Colonic mucosa (tissue), 4 donors: Measurements from ENCODE around the gene MRGPRD. TPM values are rescaled to one million over a fixed set of nuclear protein-coding genes. Genes with fewer than 3 reads are reported as not detected.
A peak's percentile ranks its signal among the peaks of the same experiment; 100 is the strongest.

ENCODE experiments used
- DNase-seq: peaks from one replicate; pipeline ENCODE4 v3.0.0-alpha.2; 2020
- H3K27ac ChIP-seq: fragments of 200-600 bp; one replicate; pipeline ENCODE4 v1.8.0; 2021
- H3K27me3 ChIP-seq: fragments of 200-600 bp; one replicate; pipeline ENCODE4 v1.8.0; 2021
- H3K36me3 ChIP-seq: fragments of 200-600 bp; one replicate; pipeline ENCODE4 v1.8.0; 2021
- H3K4me1 ChIP-seq: fragments of 200-600 bp; one replicate; pipeline ENCODE4 v1.8.0; 2021; ENCODE audit warnings: mild to moderate bottlenecking
- H3K4me3 ChIP-seq: fragments of 200-600 bp; one replicate; pipeline ENCODE4 v1.8.0; 2021
- H3K9ac ChIP-seq, 2 donors: one replicate each; pipeline ENCODE4 v1.7.0; 2013; ENCODE audit warnings: control low read depth in 2 of 2, low read depth in 2 of 2, low read length in 2 of 2
- H3K9me3 ChIP-seq: fragments of 200-600 bp; one replicate; pipeline ENCODE4 v1.8.0; 2021
- intact Hi-C: fragments of 100-400 bp; cut with DNase I; formaldehyde crosslinking; loops from one replicate; pipeline ENCODE4 v1.14.1; 2022
- total RNA-seq, 2 donors: library from RNA; stranded (reverse); fragmentation: NEBNext Ultra II Directional in 1 of 2; extraction: Animal tissue kit (Norgen Biotek cat#: 25700) in 1 of 2; gene quantifications; one replicate each; pipeline ENCODE4 v1.2.1, GENCODE V29; 2021
- TF ChIP-seq, protein P1 (sequence below): fragments of 200-600 bp; IDR thresholded peaks from one replicate; pipeline ENCODE4 v1.8.0; 2022; ENCODE audit warnings: antibody characterized with exemption, mild to moderate bottlenecking
- donor health status: healthy.
- donor health status: DM: no; HTN: no; CAD: no.
- donor health status: DM: no; HTN: no; CAD: no.

The MRGPRD gene
- total RNA-seq, 2 donors from 2014 or later: not detected

DNA sequence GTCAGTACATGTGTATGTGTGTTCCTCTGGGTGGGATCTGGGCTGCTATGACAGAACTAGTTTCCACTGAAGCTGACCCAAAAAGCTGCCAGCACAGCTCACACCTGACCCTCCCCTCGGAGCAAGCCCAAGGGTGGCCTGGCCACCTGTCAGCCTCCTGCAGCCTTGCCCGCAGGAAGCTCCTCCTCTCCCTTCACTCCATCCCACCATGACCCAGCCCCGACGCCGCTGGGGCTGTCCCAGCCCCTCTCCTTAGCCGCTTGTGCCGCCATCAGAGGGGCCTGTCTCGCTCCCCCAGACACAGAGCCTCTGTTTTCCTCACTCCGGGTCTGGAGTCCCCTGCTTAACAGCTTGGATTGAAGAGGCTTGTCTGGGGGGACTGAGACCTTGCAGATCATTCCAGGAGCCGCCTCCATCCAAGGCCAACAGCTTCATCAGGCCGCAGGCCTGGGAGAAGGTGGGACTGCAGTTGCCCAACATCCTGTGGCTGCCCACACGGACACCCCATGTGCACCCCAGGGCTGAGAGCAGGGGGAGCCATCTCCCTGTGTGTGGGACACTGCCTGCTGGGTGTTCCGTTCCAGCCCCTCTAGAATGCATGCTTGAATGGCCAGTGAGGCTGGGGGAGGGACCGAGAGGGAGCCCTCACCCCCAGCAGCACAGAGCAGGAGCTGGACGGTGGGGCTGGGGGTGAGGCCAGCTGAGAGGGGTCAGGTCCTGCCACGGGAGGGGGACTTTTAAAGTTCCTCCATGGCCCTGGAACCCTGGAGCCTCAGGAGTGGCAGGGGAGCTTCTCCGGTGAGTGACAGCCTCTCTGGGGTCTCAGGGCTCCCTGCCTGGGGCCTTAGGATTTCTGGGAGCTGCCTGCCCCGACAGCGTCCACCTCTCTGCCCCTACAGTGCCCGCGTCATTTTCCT is 31.6 kb upstream of the MRGPRD start:
- Histone ChIP-seq H3K9ac (peak overlapping the region; percentile 78 to 81), H3K36me3 (no peaks in the 10 kb centered on the region), H3K4me1 (peaks cover 10% of the 10 kb centered on the region), H3K9me3 (no peaks in the 10 kb centered on the region), H3K27me3 (peaks cover 19% of the 10 kb centered on the region), H3K27ac (peak overlapping the region; percentile 82), H3K4me3 (peak overlapping the region; percentile 31)
- TF ChIP-seq, protein P1, sequence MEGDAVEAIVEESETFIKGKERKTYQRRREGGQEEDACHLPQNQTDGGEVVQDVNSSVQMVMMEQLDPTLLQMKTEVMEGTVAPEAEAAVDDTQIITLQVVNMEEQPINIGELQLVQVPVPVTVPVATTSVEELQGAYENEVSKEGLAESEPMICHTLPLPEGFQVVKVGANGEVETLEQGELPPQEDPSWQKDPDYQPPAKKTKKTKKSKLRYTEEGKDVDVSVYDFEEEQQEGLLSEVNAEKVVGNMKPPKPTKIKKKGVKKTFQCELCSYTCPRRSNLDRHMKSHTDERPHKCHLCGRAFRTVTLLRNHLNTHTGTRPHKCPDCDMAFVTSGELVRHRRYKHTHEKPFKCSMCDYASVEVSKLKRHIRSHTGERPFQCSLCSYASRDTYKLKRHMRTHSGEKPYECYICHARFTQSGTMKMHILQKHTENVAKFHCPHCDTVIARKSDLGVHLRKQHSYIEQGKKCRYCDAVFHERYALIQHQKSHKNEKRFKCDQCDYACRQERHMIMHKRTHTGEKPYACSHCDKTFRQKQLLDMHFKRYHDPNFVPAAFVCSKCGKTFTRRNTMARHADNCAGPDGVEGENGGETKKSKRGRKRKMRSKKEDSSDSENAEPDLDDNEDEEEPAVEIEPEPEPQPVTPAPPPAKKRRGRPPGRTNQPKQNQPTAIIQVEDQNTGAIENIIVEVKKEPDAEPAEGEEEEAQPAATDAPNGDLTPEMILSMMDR: no peak
- intact Hi-C loops: no loop called here
- DNase-seq: no peak

- intact Hi-C loops: no loop called here
- Histone ChIP-seq H3K36me3 (no peaks in the 10 kb centered on the region), H3K27ac (peak overlapping the region; percentile 82), H3K4me3 (peak overlapping the region; percentile 31), H3K9me3 (no peaks in the 10 kb centered on the region), H3K27me3 (peaks cover 19% of the 10 kb centered on the region), H3K9ac (peak overlapping the region; percentile 78 to 81), H3K4me1 (peaks cover 10% of the 10 kb centered on the region)
- TF ChIP-seq, protein P1: no peak
- no peak for DNase-seq
Observed at GRCh38 chr11:69011624-69012091, 30.9 kb upstream of the MRGPRD start.

GRCh38 chr11:69010964-69011623 is 30.3 kb upstream of the MRGPRD start:
- peak overlapping the region; percentile 78 to 81 for H3K9ac ChIP-seq
- H3K27me3 ChIP-seq: peaks cover 19% of the 10 kb centered on the region
- TF ChIP-seq, protein P1: no peak
- no peaks in the 10 kb centered on the region for H3K9me3 ChIP-seq
- peak overlapping the region; percentile 31 for H3K4me3 ChIP-seq
- intact Hi-C loops: no loop called here
- no peaks in the 10 kb centered on the region for H3K36me3 ChIP-seq
- DNase-seq: peak; percentile 77
- H3K4me1 ChIP-seq: peaks cover 10% of the 10 kb centered on the region
- peak overlapping the region; percentile 82 for H3K27ac ChIP-seq

GRCh38 chr11:69010361-69010891 is 29.6 kb upstream of the MRGPRD start:
- Histone ChIP-seq H3K9ac (peak overlapping the region; percentile 60 to 81), H3K27ac (peak overlapping the region; percentile 82), H3K27me3 (peaks cover 19% of the 10 kb centered on the region), H3K4me3 (peak overlapping the region; percentile 31), H3K9me3 (no peaks in the 10 kb centered on the region), H3K36me3 (no peaks in the 10 kb centered on the region), H3K4me1 (peaks cover 10% of the 10 kb centered on the region)
- intact Hi-C loops: no loop called here
- no peak for DNase-seq
- TF ChIP-seq, protein P1: no peak

DNA sequence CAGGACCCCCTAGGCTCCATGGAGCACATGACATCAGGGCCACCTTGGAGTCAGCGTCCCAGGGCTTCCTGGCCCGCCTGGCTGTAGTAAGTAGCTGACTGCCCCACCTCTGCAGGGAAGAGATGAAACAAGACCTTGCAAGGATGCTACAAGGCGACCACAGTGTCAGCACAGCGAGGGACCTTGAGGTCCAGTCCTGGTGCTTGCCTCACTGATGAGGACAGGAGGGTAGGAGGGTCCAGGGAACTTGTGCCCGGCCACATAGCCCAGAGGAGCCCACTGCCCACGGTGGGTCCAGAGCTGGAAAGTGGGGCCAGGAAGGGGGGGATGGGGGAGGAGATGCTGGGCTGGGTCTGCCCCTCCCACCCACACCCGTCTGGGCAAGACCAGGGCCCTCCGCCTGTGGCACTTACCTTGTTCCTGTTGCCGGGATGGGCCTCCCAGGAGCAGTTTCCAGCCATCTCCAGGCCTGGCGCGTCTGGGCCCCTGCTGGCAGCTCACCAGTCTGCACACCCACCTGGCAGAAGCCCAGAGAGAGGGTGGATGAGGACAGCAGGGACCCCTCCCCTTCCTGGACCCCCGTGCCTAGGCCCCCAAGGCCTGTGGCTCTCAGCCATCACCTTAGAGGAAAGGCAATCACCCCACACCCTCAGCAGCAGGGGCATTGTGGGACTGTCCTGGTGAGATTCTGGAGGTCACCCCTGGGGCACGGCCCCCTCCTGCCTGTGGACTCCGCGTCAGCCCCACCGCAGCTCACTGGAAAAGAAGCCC is 28.8 kb upstream of the MRGPRD start:
- intact Hi-C loops: no loop called here
- no peak for DNase-seq
- TF ChIP-seq, protein P1: no peak
- peak overlapping the region; percentile 82 for H3K27ac ChIP-seq
- no peaks in the 10 kb centered on the region for H3K36me3 ChIP-seq
- H3K4me1 ChIP-seq: peaks cover 10% of the 10 kb centered on the region
- peaks cover 19% of the 10 kb centered on the region for H3K27me3 ChIP-seq
- H3K4me3 ChIP-seq: peak overlapping the region; percentile 31
- H3K9me3 ChIP-seq: no peaks in the 10 kb centered on the region
- H3K9ac ChIP-seq: peak overlapping the region; percentile 56 to 81
